ENCODE results near the gene SDHC. TPM values are rescaled to one million over a fixed set of nuclear protein-coding genes. Genes with fewer than 3 reads are reported as not detected.

The SDHC gene
- total and polyA plus RNA-seq, 4 donors: 44.3 to 247 (median 96.7) TPM

DNA sequence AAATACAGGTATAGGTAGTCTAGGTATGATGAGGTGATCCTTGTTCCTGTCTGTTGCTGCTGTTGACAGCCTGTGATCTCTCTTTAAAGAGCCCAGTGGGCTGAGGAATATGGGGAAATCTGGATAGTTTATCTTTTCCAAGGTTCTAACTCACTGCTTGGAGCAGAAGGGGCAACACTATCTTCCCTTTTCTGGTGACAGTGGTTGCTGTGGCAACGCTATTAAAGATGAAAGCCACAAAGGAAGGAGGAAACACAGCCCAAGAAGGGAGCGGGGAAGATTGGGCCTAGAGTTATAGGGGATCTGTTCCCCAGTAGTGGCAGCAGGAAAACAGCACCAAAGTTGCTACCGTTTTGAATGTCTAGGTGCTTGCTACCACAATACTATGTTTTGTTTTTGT, 46.9 kb upstream of the SDHC start:
- H3K36me3 ChIP-seq (ENCODE audit: control insufficient read depth in 4 of 4, insufficient read depth in 3 of 4, low read depth in 1 of 4, low read length in 3 of 4): no peaks in the 10 kb centered on the region
- H3K4me3 ChIP-seq (ENCODE audit: low read depth in 1 of 3, low read length in 3 of 3): no peak overlapping the region
- DNase-seq (ENCODE audit: low spot score): no peak
- no peaks in the 10 kb centered on the region for H3K4me1 ChIP-seq (ENCODE audit: control insufficient read depth in 4 of 4, insufficient read depth in 4 of 4, low read length in 3 of 4)
- TF ChIP-seq RXRA (IDR thresholded peaks at IDR 0.05) (no peak), SP1 (IDR thresholded peaks at IDR 0.05) (no peak), RAD21 (IDR thresholded peaks at IDR 0.05) (no peak), EGR1 (IDR thresholded peaks at IDR 0.05; ENCODE audit: low read depth in 2 of 2) (no peak), NR2F2 (IDR thresholded peaks at IDR 0.05) (no peak), YY1 (IDR thresholded peaks at IDR 0.05) (no peak), FOXA2 (IDR thresholded peaks at IDR 0.05) (no peak)
- TF ChIP-seq, protein P1, sequence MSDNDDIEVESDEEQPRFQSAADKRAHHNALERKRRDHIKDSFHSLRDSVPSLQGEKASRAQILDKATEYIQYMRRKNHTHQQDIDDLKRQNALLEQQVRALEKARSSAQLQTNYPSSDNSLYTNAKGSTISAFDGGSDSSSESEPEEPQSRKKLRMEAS (IDR thresholded peaks at IDR 0.05): no peak
- H3K9me3 ChIP-seq (ENCODE audit: control insufficient read depth in 4 of 4, low read length in 3 of 4): no peaks in the 10 kb centered on the region
- H3K27me3 ChIP-seq (ENCODE audit: control insufficient read depth in 4 of 4, insufficient read depth in 4 of 4, low read length in 3 of 4): no peaks in the 10 kb centered on the region
- no peak overlapping the region for H3K9ac ChIP-seq (ENCODE audit: low read depth in 1 of 2, low read length in 2 of 2)
- 75% methylated on average over 3 of the region's 3 CpGs for WGBS
- H3K27ac ChIP-seq (ENCODE audit: low read depth in 1 of 2, low read length in 2 of 2): no peak overlapping the region

DNA sequence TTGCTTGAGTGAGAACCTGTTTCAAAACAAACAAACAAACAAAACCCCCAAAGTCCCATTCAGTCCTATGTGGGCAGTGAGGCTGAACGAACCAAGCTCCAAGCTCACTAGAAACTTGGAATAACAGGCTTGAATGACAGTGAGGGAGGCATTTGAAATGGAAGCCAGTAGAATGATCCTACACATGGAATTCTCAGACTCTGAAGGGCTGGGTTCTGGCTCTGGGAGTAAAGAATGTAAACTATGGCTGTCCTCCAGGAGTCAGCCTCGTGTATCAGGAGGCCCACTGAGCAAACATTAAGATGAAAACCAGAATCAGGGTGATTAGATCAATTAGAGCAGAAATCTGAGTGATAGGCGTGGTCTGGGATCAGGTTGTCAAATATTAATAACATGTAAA, 40.8 kb upstream of the SDHC start:
- DNase-seq (ENCODE audit: low spot score): no peak
- WGBS: 69% methylated on average over 3 of the region's 3 CpGs
- Histone ChIP-seq H3K9ac (ENCODE audit: low read depth in 1 of 2, low read length in 2 of 2) (no peak overlapping the region), H3K4me1 (ENCODE audit: control insufficient read depth in 4 of 4, insufficient read depth in 4 of 4, low read length in 3 of 4) (no peaks in the 10 kb centered on the region), H3K9me3 (ENCODE audit: control insufficient read depth in 4 of 4, low read length in 3 of 4) (no peaks in the 10 kb centered on the region), H3K27me3 (ENCODE audit: control insufficient read depth in 4 of 4, insufficient read depth in 4 of 4, low read length in 3 of 4) (no peaks in the 10 kb centered on the region), H3K4me3 (ENCODE audit: low read depth in 1 of 3, low read length in 3 of 3) (no peak overlapping the region), H3K27ac (ENCODE audit: low read depth in 1 of 2, low read length in 2 of 2) (no peak overlapping the region), H3K36me3 (ENCODE audit: control insufficient read depth in 4 of 4, insufficient read depth in 3 of 4, low read depth in 1 of 4, low read length in 3 of 4) (no peaks in the 10 kb centered on the region)
- TF ChIP-seq TAF1 (conservative IDR thresholded peaks at IDR 0.05) (no peak), SP1 (IDR thresholded peaks at IDR 0.05) (no peak), RXRA (IDR thresholded peaks at IDR 0.05) (no peak), FOXA1 (IDR thresholded peaks at IDR 0.05) (no peak), HNF4G (IDR thresholded peaks at IDR 0.05) (no peak), FOXA2 (IDR thresholded peaks at IDR 0.05) (no peak), RAD21 (IDR thresholded peaks at IDR 0.05) (no peak), EGR1 (IDR thresholded peaks at IDR 0.05; ENCODE audit: low read depth in 2 of 2) (no peak)

DNA sequence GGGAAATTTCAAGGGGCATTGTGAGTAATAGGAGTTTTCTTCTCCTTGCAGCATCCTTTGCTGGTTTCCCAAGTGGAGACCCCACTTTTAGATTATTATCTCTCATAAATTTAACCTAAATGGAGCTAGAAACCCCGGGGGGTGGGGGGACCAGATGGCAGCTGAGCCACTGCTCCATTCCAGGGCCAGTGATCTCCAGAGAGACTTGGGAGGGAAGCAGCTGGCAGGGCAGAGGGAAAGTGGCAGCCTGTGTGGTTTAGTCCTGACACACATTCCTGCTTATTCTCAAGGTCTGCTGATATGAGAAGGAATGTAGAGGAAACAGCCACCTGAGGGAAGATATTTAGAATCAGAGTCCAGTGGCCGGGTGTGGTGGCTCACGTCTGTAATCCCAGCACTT, 39.3 kb upstream of the SDHC start:
- no peak overlapping the region for H3K9ac ChIP-seq (ENCODE audit: low read depth in 1 of 2, low read length in 2 of 2)
- no peaks in the 10 kb centered on the region for H3K27me3 ChIP-seq (ENCODE audit: control insufficient read depth in 4 of 4, insufficient read depth in 4 of 4, low read length in 3 of 4)
- no peak for TF ChIP-seq SP1 (IDR thresholded peaks at IDR 0.05)
- TF ChIP-seq RAD21 (IDR thresholded peaks at IDR 0.05): no peak
- no peak for TF ChIP-seq JUND (IDR thresholded peaks at IDR 0.05)
- no peak for TF ChIP-seq EGR1 (IDR thresholded peaks at IDR 0.05; ENCODE audit: low read depth in 2 of 2)
- no peak for TF ChIP-seq NR2F2 (IDR thresholded peaks at IDR 0.05)
- TF ChIP-seq, protein P2, sequence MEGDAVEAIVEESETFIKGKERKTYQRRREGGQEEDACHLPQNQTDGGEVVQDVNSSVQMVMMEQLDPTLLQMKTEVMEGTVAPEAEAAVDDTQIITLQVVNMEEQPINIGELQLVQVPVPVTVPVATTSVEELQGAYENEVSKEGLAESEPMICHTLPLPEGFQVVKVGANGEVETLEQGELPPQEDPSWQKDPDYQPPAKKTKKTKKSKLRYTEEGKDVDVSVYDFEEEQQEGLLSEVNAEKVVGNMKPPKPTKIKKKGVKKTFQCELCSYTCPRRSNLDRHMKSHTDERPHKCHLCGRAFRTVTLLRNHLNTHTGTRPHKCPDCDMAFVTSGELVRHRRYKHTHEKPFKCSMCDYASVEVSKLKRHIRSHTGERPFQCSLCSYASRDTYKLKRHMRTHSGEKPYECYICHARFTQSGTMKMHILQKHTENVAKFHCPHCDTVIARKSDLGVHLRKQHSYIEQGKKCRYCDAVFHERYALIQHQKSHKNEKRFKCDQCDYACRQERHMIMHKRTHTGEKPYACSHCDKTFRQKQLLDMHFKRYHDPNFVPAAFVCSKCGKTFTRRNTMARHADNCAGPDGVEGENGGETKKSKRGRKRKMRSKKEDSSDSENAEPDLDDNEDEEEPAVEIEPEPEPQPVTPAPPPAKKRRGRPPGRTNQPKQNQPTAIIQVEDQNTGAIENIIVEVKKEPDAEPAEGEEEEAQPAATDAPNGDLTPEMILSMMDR (IDR thresholded peaks at IDR 0.05; ENCODE audit: low read depth, low read length, missing input control): no peak
- no peak for TF ChIP-seq YY1 (IDR thresholded peaks at IDR 0.05)
- TF ChIP-seq HNF4A (conservative IDR thresholded peaks at IDR 0.05): no peak
- TF ChIP-seq HNF4G (IDR thresholded peaks at IDR 0.05): no peak
- no peak for TF ChIP-seq FOXA2 (IDR thresholded peaks at IDR 0.05)
- TF ChIP-seq TAF1 (conservative IDR thresholded peaks at IDR 0.05): no peak
- TF ChIP-seq, protein P3, sequence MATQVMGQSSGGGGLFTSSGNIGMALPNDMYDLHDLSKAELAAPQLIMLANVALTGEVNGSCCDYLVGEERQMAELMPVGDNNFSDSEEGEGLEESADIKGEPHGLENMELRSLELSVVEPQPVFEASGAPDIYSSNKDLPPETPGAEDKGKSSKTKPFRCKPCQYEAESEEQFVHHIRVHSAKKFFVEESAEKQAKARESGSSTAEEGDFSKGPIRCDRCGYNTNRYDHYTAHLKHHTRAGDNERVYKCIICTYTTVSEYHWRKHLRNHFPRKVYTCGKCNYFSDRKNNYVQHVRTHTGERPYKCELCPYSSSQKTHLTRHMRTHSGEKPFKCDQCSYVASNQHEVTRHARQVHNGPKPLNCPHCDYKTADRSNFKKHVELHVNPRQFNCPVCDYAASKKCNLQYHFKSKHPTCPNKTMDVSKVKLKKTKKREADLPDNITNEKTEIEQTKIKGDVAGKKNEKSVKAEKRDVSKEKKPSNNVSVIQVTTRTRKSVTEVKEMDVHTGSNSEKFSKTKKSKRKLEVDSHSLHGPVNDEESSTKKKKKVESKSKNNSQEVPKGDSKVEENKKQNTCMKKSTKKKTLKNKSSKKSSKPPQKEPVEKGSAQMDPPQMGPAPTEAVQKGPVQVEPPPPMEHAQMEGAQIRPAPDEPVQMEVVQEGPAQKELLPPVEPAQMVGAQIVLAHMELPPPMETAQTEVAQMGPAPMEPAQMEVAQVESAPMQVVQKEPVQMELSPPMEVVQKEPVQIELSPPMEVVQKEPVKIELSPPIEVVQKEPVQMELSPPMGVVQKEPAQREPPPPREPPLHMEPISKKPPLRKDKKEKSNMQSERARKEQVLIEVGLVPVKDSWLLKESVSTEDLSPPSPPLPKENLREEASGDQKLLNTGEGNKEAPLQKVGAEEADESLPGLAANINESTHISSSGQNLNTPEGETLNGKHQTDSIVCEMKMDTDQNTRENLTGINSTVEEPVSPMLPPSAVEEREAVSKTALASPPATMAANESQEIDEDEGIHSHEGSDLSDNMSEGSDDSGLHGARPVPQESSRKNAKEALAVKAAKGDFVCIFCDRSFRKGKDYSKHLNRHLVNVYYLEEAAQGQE (IDR thresholded peaks at IDR 0.05): no peak
- TF ChIP-seq, protein P4, sequence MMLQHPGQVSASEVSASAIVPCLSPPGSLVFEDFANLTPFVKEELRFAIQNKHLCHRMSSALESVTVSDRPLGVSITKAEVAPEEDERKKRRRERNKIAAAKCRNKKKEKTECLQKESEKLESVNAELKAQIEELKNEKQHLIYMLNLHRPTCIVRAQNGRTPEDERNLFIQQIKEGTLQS (IDR thresholded peaks at IDR 0.05): no peak
- TF ChIP-seq FOXA1 (IDR thresholded peaks at IDR 0.05): no peak
- TF ChIP-seq, protein P1 (IDR thresholded peaks at IDR 0.05): no peak
- no peaks in the 10 kb centered on the region for H3K4me1 ChIP-seq (ENCODE audit: control insufficient read depth in 4 of 4, insufficient read depth in 4 of 4, low read length in 3 of 4)
- H3K9me3 ChIP-seq (ENCODE audit: control insufficient read depth in 4 of 4, low read length in 3 of 4): no peaks in the 10 kb centered on the region
- no peaks in the 10 kb centered on the region for H3K36me3 ChIP-seq (ENCODE audit: control insufficient read depth in 4 of 4, insufficient read depth in 3 of 4, low read depth in 1 of 4, low read length in 3 of 4)
- DNase-seq (ENCODE audit: low spot score): no peak
- 88% methylated on average over 3 of the region's 3 CpGs for WGBS
- no peak overlapping the region for H3K27ac ChIP-seq (ENCODE audit: low read depth in 1 of 2, low read length in 2 of 2)
- no peak overlapping the region for H3K4me3 ChIP-seq (ENCODE audit: low read depth in 1 of 3, low read length in 3 of 3)

All from liver (tissue), 9 donors.